ENCODE measurements around the gene MUC5B. TPM values are rescaled to one million over a fixed set of nuclear protein-coding genes. Genes with fewer than 3 reads are reported as not detected.

The MUC5B gene
- total RNA-seq, 4 donors from 2014 or later = not detected

DNA sequence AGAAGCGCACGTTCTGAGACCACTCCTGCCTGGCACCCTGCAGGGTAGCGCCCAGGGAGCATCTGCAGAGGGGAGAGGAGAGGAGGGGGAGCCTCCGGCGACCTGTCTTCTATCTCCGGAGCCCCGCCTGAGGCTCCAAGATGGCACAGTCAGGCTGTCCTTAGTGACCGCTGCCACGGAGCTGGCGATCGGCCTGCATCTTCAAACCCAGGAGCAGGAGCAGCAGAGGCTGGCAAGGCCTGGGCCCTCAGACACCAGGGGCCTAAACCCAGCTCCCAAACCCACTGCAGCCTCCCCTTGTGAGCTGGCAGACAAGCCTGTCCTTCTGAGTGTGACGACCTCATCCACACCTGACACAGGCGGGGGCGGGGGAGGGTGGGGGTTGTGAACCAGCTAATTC lies 51.6 kb downstream of the MUC5B start:
- intact Hi-C loops (cut with DNase I) = no loop called here
- WGBS, 2 donors = 88 to 93% methylated on average over 13 to 14 of the region's 14 CpGs
- Histone ChIP-seq H3K27ac (no peak overlapping the region), H3K27me3 (no peaks in the 10 kb centered on the region), H3K4me1 (no peaks in the 10 kb centered on the region), H3K4me3 (replicated peaks in 1 of 3) (no peak overlapping the region), H3K36me3 (peaks cover 18 to 19% of the 10 kb centered on the region in 2 donors), H3K9me3 (no peaks in the 10 kb centered on the region)
- TF ChIP-seq POLR2A (IDR thresholded peaks at IDR 0.05) = no peak
- TF ChIP-seq, protein P1, sequence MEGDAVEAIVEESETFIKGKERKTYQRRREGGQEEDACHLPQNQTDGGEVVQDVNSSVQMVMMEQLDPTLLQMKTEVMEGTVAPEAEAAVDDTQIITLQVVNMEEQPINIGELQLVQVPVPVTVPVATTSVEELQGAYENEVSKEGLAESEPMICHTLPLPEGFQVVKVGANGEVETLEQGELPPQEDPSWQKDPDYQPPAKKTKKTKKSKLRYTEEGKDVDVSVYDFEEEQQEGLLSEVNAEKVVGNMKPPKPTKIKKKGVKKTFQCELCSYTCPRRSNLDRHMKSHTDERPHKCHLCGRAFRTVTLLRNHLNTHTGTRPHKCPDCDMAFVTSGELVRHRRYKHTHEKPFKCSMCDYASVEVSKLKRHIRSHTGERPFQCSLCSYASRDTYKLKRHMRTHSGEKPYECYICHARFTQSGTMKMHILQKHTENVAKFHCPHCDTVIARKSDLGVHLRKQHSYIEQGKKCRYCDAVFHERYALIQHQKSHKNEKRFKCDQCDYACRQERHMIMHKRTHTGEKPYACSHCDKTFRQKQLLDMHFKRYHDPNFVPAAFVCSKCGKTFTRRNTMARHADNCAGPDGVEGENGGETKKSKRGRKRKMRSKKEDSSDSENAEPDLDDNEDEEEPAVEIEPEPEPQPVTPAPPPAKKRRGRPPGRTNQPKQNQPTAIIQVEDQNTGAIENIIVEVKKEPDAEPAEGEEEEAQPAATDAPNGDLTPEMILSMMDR (IDR thresholded peaks at IDR 0.05) = no peak
- DNase-seq = no peak

DNA sequence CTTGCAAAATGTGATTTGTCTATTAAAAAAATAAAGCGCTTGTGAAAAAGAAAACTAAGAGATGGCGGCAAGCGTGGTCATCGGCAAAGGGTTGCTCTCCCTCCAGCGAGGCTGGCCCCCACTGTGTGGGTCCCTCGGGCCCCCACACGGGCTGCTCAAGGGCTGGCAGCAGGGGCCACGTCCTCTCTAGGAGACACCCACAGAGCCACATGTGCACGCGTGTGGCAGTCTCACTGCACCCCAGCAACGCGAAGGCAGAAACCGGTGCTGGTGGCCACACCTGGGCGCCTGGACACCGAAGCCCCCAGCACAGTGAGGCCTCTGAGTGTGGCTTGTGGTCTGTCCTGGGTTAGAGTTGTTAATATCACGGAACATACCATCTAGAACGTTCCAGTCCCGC lies 52.2 kb downstream of the MUC5B start:
- no peak for TF ChIP-seq POLR2A (IDR thresholded peaks at IDR 0.05)
- TF ChIP-seq, protein P1 (IDR thresholded peaks at IDR 0.05) = no peak
- intact Hi-C loops (cut with DNase I) = no loop called here
- WGBS, 2 donors = 87 to 92% methylated on average over 10 to 15 of the region's 18 CpGs
- Histone ChIP-seq H3K4me1 (no peaks in the 10 kb centered on the region), H3K9me3 (no peaks in the 10 kb centered on the region), H3K27me3 (no peaks in the 10 kb centered on the region), H3K27ac (no peak overlapping the region), H3K36me3 (peaks cover 18 to 22% of the 10 kb centered on the region in 2 donors), H3K4me3 (replicated peaks in 1 of 3) (no peak overlapping the region)
- no peak for DNase-seq

DNA sequence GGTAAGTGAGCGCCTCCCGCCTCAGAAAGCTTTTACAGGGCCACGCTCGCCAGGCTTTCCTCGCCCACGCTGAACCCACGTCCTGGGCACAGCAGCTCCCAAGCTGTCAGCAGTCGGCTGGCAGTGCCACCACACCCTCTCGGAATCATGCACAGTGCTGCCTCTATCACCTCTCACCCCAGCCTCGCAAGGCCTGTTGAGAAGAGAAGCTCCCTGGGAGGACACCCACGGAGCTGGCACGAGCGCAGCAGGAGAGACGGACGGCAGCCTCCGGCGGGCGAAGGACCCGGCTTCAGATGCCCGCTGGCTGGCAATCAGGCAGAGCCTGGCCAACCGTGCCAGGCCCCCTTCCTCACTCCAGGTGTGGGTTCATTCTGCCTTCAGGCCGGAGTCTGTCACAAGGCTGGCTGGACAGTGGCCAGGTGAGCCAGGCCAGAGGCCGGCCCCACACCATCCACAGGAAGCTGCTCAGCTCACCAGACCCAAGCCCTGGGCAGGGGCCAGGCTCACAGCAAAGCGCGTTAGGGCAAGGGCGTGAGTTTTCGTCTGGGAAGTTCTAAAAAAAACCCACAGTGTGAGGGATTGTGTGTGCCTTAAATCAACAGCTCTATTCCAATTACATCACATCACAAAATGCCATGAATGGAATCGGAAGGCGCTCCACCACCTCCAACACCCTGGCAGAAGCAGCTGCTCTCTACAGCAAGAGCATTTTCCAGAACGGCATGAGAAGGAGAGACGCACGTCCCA lies 53.4 kb downstream of the MUC5B start:
- Histone ChIP-seq H3K36me3 (peaks cover 18 to 30% of the 10 kb centered on the region in 2 donors), H3K4me3 (replicated peaks in 1 of 3) (no peak overlapping the region), H3K9me3 (no peaks in the 10 kb centered on the region), H3K27me3 (no peaks in the 10 kb centered on the region), H3K4me1 (no peaks in the 10 kb centered on the region), H3K27ac (no peak overlapping the region)
- peak in 1 of 2 donors; percentile 26 for DNase-seq
- intact Hi-C loops (cut with DNase I) = no loop called here
- TF ChIP-seq, protein P1 (IDR thresholded peaks at IDR 0.05) = no peak
- no peak for TF ChIP-seq POLR2A (IDR thresholded peaks at IDR 0.05)
- 89 to 90% methylated on average over 30 to 32 of the region's 32 CpGs for WGBS, 2 donors

DNA sequence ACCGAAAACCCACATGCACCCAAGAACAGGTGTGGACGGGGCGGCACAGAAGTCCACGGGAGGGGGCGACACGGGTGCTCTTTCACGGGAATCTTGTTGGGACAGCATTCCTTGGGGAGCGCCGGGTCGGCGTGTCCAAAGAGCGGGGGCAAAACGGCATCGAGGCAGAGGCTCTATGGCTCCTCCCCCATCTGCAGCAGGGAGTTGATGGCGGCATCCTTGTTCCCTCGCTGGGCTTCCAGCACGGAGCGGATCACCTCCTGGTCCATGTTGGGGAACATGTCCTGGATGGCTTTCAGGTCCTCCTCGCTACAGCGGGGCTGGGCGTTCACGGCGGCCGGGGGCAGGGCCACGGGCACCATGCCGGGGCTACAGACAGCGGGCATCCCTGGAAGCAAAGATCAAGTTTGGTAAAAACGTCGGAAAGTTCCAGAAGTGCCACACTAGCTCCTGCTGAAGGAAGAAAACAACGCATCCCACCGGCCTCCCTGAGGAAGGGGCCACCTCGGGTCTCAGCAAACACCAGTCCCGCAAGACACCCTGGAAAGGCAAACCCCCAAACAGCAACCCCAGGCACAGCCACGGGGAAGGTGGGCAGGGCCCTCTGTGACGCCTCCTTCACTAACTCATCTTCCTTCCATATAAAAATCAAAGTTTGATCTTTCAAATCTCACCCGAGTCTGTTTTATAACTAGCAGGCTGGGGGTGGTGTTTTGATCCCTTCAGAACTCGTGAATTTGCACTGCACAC lies 54.2 kb downstream of the MUC5B start:
- WGBS, 2 donors = 93% methylated on average over 32 to 37 of the region's 37 CpGs
- Histone ChIP-seq H3K9me3 (no peaks in the 10 kb centered on the region), H3K27me3 (no peaks in the 10 kb centered on the region), H3K36me3 (peaks cover 18 to 35% of the 10 kb centered on the region in 2 donors), H3K27ac (no peak overlapping the region), H3K4me1 (peaks cover 0 to 4% of the 10 kb centered on the region in 2 donors), H3K4me3 (replicated peaks in 1 of 3) (no peak overlapping the region)
- no peak for TF ChIP-seq POLR2A (IDR thresholded peaks at IDR 0.05)
- TF ChIP-seq, protein P1 (IDR thresholded peaks at IDR 0.05) = no peak
- intact Hi-C loops (cut with DNase I) = no loop called here
- DNase-seq = no peak
